Hepatocyte (in vitro differentiated cells): ENCODE data around the gene TTC9C.

Experiments
- CTCF ChIP-seq: fragments of 200-600 bp; sonication (generic); IDR thresholded peaks from 2 replicates; pipeline ENCODE4 v1.5.1; 2016; ENCODE audit warnings: antibody characterized with exemption, mild to moderate bottlenecking; ENCODE audit not compliant: poor library complexity
- EZH2 ChIP-seq: fragments of 200-600 bp; sonication (generic); IDR thresholded peaks from 2 replicates; pipeline ENCODE4 v1.6.1; 2016; ENCODE audit warnings: antibody characterized with exemption, mild to moderate bottlenecking, borderline replicate concordance
- EZH2phosphoT487 ChIP-seq: fragments of 200-600 bp; sonication (generic); IDR thresholded peaks from one replicate; pipeline ENCODE4 v1.6.1; 2018; ENCODE audit warnings: antibody characterized with exemption, mild to moderate bottlenecking, low read depth, moderate library complexity; ENCODE audit not compliant: unreplicated experiment, severe bottlenecking

- TF ChIP-seq CTCF (no peak), EZH2phosphoT487 (no peak), EZH2 (no peak)
Measured at GRCh38 chr11:62687508-62688396, 40.5 kb upstream of the TTC9C start.
